Astrocyte (in vitro differentiated cells and primary cell): Measurements from ENCODE around the gene COL26A1.

Source experiments
- CTCF ChIP-seq: IDR thresholded peaks from 2 replicates; pipeline ENCODE4 v1.5.1; 2011; ENCODE audit warnings: low read depth, mild to moderate bottlenecking, inconsistent platforms, low read length, moderate library complexity; ENCODE audit not compliant: insufficient read depth
- EZH2 ChIP-seq: IDR thresholded peaks from 2 replicates; pipeline ENCODE4 v1.6.1; 2012; ENCODE audit warnings: mild to moderate bottlenecking, low read length, inconsistent platforms; ENCODE audit not compliant: insufficient read depth

- TF ChIP-seq CTCF, result no peak
- no peak for TF ChIP-seq EZH2
Measured at GRCh38 chr7:101365956-101366355, 3.3 kb downstream of the COL26A1 start.
